GM18951 (cell line): ENCODE results near the gene SPATA6L.

Source experiments
- POLR2A ChIP-seq: IDR thresholded peaks from 4 replicates; pipeline ENCODE4 v1.6.1; 2011; ENCODE audit warnings: mild to moderate bottlenecking; ENCODE audit not compliant: insufficient read length, insufficient read depth; ENCODE audit errors: extremely low read depth
- in situ Hi-C: fragments of 300-500 bp; cut with MboI; formaldehyde crosslinking; loops from one replicate; pipeline ENCODE4 v1.12.0; 2022; ENCODE audit warnings: low sequenced_read_pairs, mixed read lengths, inconsistent platforms; ENCODE audit not compliant: unreplicated experiment

Gene SPATA6L

DNA sequence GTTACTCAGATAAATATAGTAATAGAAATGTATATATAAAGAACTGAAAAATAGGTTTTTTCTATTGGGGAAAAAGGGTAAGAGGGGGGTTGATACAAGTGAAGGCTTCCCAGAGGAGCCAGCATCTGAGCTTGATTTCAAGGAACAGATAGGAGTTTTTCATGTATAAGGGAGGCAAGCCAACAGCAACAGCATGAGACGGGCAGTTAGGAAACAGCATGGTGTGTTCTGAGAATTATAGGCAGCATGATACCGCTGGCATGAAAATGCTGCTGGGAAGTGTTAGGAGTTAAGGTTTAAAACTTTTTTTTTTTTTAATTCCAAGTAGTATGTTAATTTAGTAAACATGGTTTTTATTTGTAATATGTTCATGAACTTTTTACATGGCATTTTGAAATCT, 22.7 kb upstream of the SPATA6L start:
- in situ Hi-C loops: no loop called here

DNA sequence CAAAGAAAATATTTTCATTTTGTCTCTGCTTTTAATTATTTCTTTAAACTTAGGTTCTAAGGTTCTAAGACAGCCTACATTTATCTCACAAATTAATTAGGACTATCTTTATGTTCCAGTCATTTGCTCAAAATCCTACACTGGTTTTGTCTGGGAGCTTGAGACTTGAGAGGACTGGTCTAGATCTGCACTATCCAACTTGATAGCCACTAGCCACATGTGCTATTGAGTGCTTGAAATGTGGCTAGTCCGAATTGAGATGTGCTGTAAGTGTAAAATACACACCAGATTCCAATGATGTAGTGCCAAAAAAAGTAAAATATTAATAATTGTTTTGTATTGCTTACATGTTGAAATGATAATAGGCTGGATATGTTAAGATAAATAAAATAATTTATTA, 20.3 kb upstream of the SPATA6L start:
- no peak for TF ChIP-seq POLR2A
- in situ Hi-C loops: no loop called here

More for the DNA sequence above, 22.7 kb upstream of the SPATA6L start:
- no peak for TF ChIP-seq POLR2A

DNA sequence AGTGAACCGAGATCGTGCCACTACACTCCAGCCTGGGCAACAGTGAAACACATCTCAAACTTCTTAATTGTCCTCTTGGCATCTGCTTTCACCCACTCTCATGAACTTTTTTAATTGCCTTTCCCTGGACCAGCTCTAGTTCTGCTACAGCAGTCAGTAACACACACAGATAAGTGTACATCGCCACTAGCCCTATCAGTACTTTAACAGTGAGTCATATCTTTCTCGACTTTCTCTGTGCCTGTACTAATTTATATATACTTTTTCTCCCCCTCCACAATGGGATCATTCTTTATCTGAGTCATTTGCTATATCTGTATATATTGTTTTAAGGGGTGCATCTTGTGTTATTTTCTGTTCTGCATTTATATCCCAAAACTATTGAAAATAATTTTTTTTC, 19.8 kb upstream of the SPATA6L start:
- in situ Hi-C loops: no loop called here
- no peak for TF ChIP-seq POLR2A

GRCh38 chr9:4684820-4685219, 18.5 kb upstream of the SPATA6L start:
- no peak for TF ChIP-seq POLR2A
- in situ Hi-C loops: no loop called here

GRCh38 chr9:4680750-4681149, 14.5 kb upstream of the SPATA6L start:
- in situ Hi-C loops: no loop called here
- TF ChIP-seq POLR2A: no peak

- no peak for TF ChIP-seq POLR2A
- in situ Hi-C loops: no loop called here
Measured at GRCh38 chr9:4680173-4680525, 13.9 kb upstream of the SPATA6L start.

- in situ Hi-C loops: no loop called here
- peak; percentile 99 for TF ChIP-seq POLR2A
Measured at GRCh38 chr9:4679268-4680172, 13.2 kb upstream of the SPATA6L start, which contains the start of gene CDC37L1. TSS of gene CDC37L1 (plus strand) at chr9:4679569. CDS start at chr9:4679768, 199 bp downstream.

DNA sequence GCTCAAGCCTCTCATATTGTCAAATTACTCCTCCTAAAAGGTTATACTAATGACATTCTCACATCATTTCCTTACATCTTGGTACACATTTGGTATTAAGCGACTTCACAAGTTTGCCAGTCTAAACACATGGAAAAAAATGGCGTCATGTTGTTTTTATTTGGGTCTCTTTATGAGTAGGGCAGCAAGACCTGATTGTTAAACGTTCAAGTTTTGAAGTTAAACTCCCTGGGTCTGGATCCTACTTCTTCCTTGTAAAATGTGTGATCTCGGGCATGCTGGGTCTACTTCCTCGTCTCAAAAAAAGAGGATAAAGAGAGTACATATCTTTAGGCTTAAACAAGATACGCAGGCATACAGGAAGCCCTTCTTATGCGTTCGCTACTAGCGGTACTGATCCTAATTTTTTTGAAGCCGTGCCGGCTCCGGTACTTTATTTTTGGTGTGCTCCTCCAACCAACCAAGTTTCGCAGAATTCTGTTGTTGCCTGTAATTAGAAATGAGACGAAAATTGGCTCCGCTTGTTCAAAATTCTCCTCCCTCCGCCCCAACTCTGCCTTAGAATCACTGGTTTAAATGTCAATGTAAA, 12.5 kb upstream of the SPATA6L start:
- no peak for TF ChIP-seq POLR2A
- in situ Hi-C loops: no loop called here

DNA sequence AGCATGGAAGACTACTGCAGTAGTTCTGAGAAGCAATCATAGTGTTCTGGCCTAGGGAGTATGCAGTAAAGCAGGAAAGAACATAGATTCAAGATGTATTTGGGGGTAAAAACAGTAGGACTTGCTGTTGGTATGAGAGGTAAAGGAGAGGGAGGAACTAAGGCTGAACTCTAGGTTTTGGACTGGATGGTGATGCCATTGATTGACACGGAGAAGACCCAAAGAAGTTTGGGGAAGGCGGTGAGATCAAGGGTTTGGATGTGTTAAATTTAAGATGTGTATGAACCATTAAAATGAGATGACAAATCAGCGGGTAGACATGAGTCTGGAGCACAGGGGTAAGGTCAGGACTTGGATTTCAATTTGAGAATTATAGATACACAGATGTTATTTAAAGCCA, 11.1 kb upstream of the SPATA6L start:
- no peak for TF ChIP-seq POLR2A
- in situ Hi-C loops: no loop called here

DNA sequence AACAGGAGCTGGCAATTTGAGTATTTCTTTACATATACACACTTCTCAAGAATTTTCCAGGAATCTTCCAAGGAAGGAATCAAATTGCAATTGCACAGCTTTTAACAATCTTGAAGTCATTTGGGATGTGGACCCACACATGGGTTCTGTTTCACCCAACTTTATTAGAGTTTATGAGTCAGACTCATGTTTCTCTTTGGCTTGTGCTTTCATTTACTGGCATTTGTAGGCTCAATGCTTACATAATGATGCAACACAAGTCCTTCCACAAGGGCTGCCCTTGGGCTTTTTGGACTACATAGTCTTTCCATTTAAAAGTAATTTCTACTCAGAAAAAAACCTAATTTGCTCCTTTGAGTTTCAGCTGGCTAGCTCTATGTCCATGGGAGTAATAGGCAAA, 8.5 kb upstream of the SPATA6L start:
- TF ChIP-seq POLR2A: no peak
- in situ Hi-C loops: no loop called here

- in situ Hi-C loops: no loop called here
- TF ChIP-seq POLR2A: no peak
Measured at GRCh38 chr9:4671737-4672136, 5.5 kb upstream of the SPATA6L start.

- TF ChIP-seq POLR2A: no peak
- in situ Hi-C loops: no loop called here
Measured at GRCh38 chr9:4670591-4670990, 4.3 kb upstream of the SPATA6L start.

DNA sequence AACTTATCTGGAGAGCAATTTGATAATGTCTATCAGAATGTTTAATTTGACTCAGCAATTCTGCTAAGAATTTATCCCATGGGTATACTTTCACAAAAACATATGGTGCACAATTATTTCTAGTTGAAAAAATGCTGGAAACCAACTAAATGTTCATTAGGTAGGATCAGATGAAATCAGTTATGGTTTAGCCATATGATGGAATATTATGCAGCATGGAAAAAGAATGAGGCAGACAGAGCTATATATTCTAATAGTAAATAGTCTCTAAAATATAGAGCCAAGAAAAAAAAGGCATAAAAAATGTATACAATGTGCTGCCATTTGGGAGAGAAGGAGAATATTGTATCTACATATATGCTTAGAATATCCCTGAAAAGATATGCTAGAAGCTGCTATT, 3.6 kb upstream of the SPATA6L start:
- in situ Hi-C loops: no loop called here
- TF ChIP-seq POLR2A: no peak

DNA sequence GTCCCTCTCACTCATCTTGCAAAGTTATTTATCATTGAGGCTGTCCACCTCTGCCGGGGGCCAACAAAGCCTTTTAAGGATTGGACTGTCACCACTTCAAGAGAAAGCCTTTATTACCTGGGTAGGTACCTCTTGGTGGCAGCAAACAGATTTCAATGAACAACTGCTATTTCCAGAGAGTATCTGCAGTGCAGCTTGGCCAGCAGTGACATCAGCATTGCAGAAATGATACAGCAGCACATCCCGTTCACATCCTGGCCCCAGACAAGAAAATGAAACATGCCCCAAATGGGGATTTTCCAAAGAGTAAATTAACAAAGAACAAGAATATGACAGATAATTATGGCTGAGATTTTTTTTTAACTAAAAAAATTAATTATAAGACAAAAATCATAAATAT, 2.3 kb upstream of the SPATA6L start:
- in situ Hi-C loops: no loop called here
- TF ChIP-seq POLR2A: no peak

GRCh38 chr9:4667681-4668080, 1.4 kb upstream of the SPATA6L start:
- in situ Hi-C loops: no loop called here
- no peak for TF ChIP-seq POLR2A

GRCh38 chr9:4665357-4665756, 923 bp downstream of the SPATA6L start:
- in situ Hi-C loops: no loop called here

More at GRCh38 chr9:4665357-4665756, 923 bp downstream of the SPATA6L start:
- TF ChIP-seq POLR2A: no peak
